ENCODE data around the gene MACROD2.

- TF ChIP-seq, protein P1, sequence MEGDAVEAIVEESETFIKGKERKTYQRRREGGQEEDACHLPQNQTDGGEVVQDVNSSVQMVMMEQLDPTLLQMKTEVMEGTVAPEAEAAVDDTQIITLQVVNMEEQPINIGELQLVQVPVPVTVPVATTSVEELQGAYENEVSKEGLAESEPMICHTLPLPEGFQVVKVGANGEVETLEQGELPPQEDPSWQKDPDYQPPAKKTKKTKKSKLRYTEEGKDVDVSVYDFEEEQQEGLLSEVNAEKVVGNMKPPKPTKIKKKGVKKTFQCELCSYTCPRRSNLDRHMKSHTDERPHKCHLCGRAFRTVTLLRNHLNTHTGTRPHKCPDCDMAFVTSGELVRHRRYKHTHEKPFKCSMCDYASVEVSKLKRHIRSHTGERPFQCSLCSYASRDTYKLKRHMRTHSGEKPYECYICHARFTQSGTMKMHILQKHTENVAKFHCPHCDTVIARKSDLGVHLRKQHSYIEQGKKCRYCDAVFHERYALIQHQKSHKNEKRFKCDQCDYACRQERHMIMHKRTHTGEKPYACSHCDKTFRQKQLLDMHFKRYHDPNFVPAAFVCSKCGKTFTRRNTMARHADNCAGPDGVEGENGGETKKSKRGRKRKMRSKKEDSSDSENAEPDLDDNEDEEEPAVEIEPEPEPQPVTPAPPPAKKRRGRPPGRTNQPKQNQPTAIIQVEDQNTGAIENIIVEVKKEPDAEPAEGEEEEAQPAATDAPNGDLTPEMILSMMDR (IDR thresholded peaks at IDR 0.05), result no peak
- no peak for TF ChIP-seq POLR2A (IDR thresholded peaks at IDR 0.05)
Observed at GRCh38 chr20:15814360-15814759, 1819.0 kb downstream of the MACROD2 start.

Measured in tibial nerve (tissue), 3 donors.